ENCODE results near the gene ERMP1.
"Not testable (repeated sequence)": the region's sequence is repeated elsewhere in the genome, so short reads cannot be mapped to it uniquely, and the experiment has no call there.

Gene ERMP1

DNA sequence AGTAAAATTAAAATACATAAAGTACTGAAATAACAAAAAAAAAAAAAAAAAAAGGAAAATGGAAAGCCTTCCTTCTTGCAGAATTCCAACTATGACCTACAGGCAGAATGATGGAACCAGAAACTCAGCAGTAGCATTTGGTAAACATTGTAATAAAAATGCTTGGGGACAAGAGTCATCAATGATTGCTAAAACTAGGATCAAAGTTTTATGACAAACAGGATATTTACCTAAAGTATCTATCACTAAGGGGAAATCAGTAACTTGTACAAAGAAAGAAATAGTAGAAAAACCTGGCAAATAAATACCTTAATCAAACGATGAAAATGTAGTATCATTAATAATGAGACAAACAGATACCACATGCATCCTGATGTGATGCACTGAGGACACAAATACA lies 17.5 kb downstream of the ERMP1 start:
- DNase-seq, result no peak

DNA sequence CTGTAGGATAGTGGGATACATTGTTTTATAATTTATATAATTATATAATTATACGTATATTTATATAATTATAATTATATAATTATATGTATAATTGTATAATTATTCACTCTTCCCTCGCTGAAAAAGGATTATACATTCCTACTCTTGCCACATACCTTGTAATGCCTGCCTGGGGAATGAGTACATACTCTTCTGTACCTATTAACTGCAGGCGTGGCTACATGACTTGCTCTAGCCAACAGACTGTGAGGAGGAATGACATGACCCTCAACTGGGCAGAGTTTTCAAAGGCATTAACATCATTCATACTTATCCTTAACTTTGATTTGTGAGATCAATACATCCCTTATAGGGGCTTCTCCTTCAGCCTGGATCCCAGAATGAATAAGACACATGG lies 19.1 kb downstream of the ERMP1 start:
- no peak for DNase-seq

DNA sequence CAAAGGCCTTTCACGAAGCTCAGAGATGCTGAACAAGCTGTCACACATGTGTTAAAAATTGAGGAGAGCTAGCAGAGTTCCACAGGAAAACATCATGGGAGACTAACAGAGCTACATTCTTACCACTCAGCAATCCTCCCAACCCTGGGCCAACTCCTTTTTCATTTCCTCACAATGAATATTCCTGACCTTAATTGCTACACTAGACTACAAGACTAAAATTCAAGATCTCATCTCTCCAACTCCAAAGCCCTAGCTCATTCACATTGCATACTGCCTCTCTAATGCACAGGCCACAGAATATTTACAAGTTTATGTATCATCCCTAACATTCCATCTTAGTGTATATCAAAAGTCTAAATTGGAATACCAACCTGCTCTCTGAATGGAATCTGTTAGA lies 21.2 kb downstream of the ERMP1 start:
- no peak for DNase-seq

DNA sequence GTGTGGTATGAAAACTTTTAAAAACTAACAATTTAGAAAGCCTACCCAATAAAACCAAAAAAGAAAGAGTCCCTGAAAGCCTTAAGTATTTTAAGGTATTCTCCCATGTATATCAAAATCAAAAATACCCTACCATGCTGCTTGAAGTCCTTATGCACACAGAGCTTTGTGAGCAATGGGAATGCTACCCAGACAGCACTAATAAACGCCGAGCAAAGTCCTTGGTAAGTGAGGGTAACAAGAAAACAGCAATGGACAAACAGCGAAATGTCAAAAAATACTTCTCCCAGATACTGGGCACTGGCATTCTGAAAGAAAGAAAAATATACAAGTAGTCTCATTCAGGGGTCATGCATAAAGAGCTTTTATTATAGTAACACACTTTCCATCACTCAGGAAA lies 27.4 kb downstream of the ERMP1 start:
- DNase-seq, result no peak

DNA sequence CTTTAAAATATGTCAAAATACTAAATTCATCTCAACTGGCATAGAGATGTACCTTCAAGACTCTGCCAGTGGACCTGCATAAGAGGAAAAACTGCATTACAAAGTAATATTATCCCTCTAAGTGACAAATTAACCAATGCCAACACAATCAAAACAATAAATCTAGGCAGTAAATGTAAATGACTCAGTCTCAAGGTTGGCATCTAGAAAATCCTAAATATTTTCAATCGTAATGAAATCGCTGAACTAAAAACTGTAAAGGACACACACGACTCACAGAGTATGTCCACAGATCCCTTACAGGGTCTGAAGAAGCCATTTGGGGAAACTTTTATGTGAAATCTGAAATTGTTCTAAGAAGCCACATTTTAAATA lies 31.2 kb downstream of the ERMP1 start:
- no peak for DNase-seq

DNA sequence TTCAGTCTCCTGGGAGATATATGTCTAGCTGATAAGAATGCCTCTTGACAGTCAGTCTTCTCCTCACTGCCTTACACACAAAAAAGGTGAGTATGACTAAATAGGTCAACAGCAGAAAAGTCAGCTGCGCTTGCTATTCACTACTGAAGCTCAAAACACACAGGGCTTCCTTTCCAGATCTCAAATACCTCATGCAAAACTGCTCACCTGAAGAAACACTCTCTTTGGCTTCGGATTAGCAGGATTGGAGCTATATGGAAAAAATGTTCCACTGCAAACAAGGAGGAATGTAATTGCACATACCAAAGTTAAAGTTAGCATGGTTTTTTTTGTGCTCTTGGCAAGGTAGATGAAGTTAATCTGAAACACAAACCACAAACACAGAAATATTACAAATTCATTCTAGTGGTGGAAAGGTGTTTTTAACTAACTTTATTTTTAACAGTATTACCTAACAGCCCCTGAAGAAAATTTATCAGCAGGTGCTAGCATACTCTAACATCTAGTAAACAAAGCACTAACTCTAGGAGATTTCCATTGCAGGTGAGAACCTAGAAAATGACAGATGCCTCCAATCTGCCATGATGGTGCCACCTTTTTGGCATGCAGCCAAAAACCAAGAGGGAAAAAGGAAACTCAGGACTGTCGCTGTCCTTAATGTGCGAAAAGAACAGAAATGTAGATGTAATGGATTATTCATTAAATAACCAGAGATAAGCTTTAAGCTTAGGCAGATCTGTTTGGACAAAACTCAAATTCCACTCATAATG lies 31.8 kb downstream of the ERMP1 start:
- no peak for DNase-seq

DNA sequence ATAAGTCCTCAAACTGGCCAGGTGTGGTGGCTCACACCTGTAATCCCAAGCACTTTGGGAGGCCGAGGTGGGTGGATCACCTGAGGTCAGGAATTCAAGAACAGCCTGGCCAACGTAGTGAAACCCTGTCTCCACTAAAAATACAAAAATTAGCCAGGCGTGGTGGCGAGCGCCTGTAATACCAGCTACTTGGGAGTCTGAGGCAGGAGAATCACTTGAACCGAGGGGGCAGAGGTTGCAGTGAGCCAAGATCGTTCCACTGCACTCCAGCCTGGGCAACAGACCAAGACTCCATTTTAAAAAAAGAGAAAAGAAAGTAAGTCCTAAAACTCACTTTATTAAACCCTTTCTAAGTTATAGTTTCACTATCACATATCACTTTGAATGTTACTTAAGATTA lies 32.5 kb downstream of the ERMP1 start:
- not testable (repeated sequence) for DNase-seq

DNA sequence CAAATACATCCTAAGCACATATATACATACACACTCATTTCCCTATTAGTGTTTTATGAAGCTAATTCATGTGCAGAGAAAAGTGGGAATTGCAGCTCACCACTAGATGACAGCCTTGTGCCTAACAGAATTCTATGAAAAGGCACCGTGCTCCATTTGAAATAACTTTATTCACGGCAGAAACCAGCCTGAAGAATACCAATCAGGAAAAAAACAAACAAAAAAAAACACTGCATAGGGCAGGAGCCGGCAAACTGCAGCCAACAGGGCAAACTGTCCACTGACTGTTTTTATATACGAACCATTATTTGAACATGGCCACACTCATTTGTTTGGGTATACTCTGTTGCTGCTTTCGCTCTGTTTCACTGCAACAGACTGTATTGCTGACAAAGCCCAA lies 33.6 kb downstream of the ERMP1 start:
- no peak for DNase-seq

DNA sequence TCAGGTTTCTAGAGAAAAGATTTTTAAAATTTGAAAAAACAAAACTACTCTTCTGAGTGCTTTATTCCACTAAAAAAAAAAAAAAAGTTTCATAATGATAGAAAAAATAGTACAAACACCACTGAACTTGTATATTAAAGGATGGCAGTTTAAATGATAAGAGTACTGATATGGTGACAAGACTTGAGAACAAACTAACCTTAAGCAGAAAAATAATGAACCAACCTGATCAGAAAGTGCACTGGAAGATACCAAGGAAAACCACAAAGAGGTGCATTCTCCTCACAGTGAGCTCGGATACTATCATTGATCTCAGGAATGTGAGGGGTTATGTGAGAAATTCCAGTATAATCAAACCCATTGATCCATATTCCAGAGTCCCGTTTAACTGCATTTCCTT lies 34.3 kb downstream of the ERMP1 start:
- DNase-seq, result no peak

DNA sequence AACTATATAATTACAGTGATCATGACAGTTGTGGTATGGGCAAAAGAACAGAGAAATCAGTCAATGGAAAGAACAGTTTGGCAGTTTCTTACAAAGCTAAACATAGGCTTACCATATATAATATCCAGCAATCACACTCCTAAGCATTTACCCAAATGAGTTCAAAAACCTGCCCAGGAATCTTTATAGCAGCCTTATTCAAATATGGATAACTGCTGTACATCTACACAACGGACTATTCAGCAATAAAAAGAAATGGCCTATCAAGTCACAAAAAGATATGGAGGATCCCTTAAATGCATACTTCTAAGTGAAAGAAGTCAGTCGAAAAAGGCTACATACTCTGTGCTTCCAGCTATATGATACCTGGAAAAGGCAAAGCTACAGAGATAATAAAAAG lies 36.6 kb downstream of the ERMP1 start:
- DNase-seq, result no peak

DNA sequence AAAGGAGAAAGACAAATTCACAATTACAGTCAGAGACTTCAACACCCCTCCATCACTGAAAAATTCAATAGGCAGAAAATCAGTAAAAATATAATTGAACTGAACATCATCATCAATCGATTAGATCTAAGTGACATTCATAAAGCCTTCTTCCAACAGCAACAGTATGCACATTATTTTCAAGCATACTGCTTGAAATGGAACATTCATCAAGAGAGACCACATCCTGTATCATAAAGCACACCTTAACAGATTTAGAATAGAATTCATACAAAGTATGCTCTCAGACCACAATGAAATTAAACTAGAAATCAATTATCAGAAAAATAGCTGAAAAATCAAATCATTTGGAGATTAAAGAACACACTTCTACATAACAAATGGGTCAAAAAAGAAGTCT lies 39.1 kb downstream of the ERMP1 start:
- no peak for DNase-seq

DNA sequence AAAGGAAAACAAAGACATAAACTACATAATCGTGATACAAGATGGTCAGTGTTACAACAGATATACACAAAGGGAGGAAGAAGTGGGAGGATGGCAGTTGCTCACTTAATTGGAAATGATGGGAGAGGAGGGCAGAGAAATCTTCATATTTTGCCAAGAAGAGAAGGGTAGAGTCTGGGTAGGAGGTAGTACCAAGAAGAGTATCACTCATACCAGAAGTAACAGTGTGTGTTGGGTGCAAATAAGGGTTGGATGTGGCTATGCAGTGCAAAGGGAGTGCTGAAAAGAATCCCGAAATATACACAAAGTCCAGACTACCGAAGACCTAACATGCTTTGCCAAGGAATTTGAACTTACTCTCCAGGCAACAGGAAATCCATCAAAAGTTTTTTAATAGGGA lies 41.0 kb downstream of the ERMP1 start:
- no peak for DNase-seq

DNA sequence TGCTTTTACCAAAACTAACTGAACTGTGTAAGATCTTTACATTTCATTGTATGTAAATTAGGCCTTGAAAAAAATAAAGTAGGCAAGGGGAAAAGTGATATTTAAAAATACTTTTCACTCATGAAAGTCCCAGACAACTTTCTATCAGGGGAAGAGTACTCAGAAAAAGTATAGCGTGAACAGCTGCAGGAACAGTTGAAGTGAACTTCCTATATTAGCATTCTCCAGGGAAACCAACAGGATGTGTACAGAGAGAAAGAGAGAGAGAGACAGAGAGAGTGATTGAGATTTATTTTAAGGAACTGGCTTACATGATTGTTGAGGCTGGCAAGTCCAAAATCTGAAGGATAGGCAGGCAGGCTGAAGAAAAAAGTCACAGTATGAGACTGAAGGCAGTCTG lies 42.0 kb downstream of the ERMP1 start:
- DNase-seq, result no peak

DNA sequence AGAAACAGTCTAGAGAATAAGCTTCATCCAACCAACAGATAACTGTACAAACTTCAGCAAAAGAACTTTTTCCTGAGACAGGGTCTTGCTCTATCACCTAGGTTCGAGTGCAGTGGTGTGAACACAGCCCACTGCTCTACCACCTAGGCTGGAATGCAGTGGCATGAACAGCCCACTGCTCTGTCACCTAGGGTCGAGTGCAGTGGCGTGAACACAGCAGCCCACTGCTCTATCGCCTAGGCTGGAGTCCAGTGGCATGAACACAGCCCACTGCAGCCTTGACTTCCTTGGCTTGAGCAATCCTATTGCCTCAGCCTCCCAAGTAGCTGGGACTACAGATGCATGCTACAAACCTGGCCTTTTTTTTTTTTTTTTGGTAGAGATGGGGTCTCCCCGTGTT lies 43.4 kb downstream of the ERMP1 start:
- no peak for DNase-seq

DNA sequence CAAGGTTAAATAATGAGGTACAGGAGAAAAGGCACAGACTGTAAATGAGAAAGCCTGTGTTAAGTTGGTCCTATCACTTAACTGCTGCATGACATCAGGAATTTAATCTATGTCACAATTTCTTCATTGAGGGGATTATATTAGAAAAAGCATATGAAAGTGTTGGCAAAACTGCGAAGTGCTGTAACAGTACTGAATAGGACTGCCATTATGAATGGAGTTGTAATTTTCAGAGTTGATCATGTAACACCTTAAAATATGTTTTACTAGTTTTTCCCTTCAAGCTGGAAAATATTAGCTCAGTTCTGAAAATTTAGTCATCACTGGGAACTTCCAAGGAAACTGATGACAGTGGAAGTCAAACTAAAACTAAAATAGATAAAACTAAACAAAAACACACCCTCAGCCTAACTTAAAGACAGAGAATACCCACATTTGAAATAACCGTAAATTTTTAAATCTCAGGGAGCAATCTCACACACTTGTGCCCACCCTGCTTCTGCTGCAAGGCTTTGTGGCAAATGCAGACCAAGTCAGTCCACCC lies 45.1 kb downstream of the ERMP1 start:
- DNase-seq, result no peak

DNA sequence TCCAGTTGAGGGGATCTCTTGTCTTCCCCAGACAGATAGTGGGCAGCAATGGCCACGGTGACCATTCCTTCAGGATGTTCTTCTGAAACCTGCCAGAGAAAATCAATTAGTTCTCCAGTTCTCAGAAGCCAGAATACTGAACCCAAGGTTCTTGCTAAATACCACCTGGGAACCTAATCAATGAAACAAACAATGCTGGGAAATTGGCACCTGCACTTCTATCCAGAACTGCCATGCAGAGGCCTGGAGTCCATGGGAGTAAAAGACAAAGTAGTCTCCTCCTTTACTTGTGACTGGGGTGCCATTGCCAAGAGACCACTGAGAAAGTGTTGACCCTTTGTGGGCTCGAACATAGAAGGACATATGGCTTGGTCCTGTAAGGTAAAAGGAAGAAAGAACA lies 45.7 kb downstream of the ERMP1 start:
- no peak for DNase-seq

DNA sequence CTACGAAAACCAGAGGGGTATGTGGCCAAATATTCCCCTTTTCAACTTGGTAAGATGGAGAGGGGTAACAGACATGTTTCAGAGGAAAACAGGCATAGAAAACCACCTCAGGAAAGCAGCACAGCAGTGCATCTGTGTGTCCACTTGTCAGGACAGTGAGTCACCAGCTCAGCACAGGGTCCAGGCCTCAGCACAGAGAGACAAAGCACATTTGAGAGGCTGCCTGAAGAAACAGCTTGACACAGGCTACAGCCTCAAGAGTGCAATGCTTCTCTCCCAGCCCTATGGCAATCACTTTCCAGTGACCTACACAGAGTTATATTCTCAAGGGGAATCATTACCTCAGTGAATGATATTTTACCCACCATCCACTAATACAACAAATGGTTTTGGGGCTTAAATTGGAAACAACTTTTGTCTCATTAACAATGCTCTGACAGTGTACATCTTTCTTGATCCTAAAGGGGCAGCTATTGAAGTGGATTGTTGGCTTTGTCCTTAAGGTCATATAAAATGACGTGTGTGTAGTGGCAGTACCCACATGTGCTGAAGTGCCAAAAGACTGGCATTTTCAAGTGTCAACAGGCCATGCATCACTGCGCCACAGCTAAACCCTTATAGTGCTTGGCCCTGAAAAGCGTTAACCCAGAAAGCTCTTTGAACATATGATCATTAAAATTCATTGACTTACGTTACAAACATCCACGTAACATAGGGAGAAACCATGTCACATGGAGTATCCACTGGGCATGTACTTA lies 46.4 kb downstream of the ERMP1 start:
- DNase-seq, result no peak

DNA sequence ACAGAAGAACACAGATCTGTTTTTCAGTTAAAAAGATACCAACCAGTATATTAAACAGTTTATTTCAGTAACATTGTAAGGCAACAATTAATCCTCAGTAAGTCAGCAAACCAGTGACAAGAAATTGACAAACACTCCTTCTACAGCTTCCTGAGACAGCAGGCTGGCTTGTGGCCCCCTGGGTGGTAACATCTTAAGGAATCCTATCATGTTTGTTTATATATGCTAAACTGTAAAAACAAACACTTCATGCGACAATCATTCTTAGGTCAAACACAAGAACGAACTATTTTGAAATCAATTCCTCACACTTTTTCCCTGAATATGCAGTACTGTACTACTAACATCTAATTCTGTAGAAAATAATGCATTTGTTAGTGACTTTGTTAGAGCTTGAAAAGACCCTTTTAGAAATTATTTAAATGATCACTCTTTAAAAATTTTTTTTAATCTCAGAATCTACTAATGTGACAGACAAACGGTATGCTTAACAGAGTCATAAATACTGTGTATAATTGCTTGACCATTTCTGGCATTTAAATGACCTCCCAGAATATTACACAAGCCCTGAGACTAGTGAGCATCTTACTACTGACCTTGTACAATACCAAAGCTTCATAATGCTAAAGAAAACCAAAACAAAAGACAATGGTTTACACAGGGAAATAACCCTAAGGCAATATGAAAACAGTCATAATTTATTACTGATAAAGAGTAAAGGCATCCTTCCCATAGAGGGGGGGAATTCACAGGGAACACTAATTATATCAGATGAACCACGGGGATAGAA lies 48.2 kb downstream of the ERMP1 start:
- no peak for DNase-seq

DNA sequence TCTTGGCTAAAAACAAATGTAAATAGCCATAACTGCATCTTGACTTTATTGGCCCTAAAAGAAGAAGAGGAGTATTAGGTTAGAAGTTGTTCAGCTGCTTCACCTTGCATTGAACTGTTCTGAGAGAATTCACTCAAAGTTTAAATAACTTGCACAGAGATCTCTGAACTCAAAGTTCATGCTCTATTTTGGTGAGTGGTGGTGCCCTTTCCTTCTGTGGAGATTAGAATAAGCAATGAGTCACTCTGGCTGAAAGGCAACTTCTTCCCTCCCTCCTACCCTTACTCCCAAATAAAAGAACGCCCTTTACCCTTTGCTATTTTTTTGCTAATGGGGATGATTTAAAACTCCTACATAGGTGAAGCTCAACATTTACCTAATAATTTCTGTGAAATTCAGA lies 48.9 kb downstream of the ERMP1 start:
- no peak for DNase-seq

DNA sequence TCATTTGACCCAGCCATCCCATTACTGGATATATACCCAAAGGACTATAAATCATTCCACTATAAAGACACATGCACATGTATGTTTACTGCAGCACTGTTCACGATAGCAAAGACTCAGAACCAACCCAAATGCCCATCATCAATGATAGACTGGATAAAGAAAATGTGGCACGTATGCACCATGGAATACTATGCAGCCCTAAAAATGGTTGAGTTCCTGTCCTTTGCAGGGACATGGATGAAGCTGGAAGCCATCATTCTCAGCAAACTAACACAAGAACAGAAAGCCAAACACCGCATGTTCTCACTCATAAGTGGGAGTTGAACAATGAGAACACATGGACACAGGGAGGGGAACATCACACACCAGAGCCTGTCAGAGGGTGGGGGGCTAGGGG lies 49.5 kb downstream of the ERMP1 start:
- DNase-seq, result not testable (repeated sequence)

DNA sequence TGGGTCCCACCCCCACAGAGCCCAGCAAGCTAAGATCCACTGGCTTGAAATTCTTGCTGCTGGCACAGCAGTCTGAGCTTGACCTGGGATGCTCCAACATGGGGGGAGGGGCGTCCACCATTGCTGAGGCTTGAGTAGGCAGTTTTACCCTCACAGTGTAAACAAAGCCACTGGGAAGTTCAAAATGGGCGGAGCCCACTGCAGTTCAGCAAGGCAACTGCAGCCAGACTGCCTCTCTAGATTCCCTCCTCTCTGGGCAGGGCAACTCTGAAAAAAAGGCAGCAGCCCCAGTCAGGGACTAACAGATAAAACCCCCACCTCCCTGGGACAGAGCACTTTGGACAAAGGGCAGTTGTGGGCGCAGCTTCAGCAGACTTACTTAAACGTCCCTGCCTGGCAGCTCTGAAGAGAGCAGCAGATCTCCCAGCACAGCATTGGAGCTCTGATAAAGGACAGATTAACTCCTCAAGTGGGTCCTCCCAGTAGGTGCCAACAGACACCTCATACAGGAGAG lies 53.2 kb downstream of the ERMP1 start:
- not testable (repeated sequence) for DNase-seq

DNA sequence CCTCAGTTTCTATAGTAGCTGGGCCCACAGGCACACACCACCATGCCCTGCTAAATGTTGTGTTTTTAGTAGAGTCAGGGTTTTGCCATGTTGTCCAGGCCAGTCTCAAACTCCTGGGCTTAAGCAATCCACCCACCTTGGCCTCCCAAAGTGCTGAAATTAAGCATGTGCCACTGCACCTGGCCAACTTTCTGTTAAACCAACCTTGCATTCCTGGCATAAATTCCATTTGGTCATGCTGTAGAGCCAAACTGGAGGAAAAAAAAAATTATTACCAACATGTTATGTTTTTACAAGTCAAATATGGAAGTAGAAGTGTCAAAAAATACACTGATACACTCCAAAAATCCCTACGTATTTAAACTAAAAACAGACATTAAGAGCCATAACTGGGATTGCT lies 54.1 kb downstream of the ERMP1 start:
- DNase-seq, result no peak

DNA sequence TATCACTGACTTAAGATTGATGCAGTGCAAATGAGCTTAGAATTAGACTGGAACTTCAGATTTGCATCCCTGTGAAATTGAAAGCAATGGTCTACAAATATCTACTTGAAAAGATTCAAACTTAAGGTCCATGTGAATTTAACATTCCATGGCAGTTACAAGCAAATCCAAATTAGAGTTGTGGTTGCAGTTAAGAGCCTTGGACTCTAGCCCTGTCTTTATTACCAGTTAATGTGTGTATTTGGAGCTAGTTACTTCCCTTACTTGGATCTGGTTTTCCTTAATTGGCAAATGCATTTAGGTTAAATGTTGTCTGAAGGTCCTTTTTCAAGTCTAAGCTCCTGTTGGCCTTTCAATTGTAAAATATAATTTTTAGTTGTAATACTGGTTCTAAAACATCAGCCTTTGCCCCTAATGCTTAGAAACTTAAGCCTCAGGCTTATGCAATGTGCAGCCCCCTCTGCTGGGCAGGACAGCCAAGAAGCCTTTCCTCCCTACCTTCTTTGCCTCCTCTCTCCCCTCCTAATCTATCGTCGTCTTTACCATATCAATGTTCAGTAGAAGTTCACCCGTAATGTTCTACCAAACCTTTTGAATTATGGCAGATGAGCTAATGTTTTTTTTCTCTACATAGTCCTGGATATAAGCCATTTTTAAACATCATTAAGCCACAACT lies 59.5 kb downstream of the ERMP1 start:
- no peak for DNase-seq
